Colonic mucosa (tissue), 4 donors: ENCODE data around the gene FOXB2. TPM values are rescaled to one million over a fixed set of nuclear protein-coding genes. Genes with fewer than 3 reads are reported as not detected.

Source experiments
- DNase-seq: peaks from one replicate; pipeline ENCODE4 v3.0.0-alpha.2; 2020
- H3K27ac ChIP-seq: fragments of 200-600 bp; one replicate; pipeline ENCODE4 v1.8.0; 2021
- H3K27me3 ChIP-seq: fragments of 200-600 bp; one replicate; pipeline ENCODE4 v1.8.0; 2021
- H3K36me3 ChIP-seq: fragments of 200-600 bp; one replicate; pipeline ENCODE4 v1.8.0; 2021
- H3K4me1 ChIP-seq: fragments of 200-600 bp; one replicate; pipeline ENCODE4 v1.8.0; 2021; ENCODE audit warnings: mild to moderate bottlenecking
- H3K4me3 ChIP-seq: fragments of 200-600 bp; one replicate; pipeline ENCODE4 v1.8.0; 2021
- H3K9ac ChIP-seq, 2 donors: one replicate each; pipeline ENCODE4 v1.7.0; 2013; ENCODE audit warnings: control low read depth in 2 of 2, low read depth in 2 of 2, low read length in 2 of 2
- H3K9me3 ChIP-seq: fragments of 200-600 bp; one replicate; pipeline ENCODE4 v1.8.0; 2021
- CTCF ChIP-seq: fragments of 200-600 bp; IDR thresholded peaks from one replicate; pipeline ENCODE4 v1.8.0; 2022; ENCODE audit warnings: antibody characterized with exemption, mild to moderate bottlenecking
- intact Hi-C: fragments of 100-400 bp; cut with DNase I; formaldehyde crosslinking; loops from one replicate; pipeline ENCODE4 v1.14.1; 2022
- total RNA-seq, 2 donors: library from RNA; stranded (reverse); fragmentation: NEBNext Ultra II Directional in 1 of 2; extraction: Animal tissue kit (Norgen Biotek cat#: 25700) in 1 of 2; gene quantifications; one replicate each; pipeline ENCODE4 v1.2.1, GENCODE V29; 2021
- donor health status: healthy.
- donor health status: DM: no; HTN: no; CAD: no.
- donor health status: DM: no; HTN: no; CAD: no.

The FOXB2 gene
- total RNA-seq, 2 donors from 2014 or later, result not detected

- no peak for DNase-seq
- H3K36me3 ChIP-seq, result no peaks in the 10 kb centered on the region
- H3K9me3 ChIP-seq, result no peaks in the 10 kb centered on the region
- TF ChIP-seq CTCF, result no peak
- intact Hi-C loops, result no loop called here
- peaks cover 4% of the 10 kb centered on the region for H3K4me1 ChIP-seq
- no peak overlapping the region for H3K27ac ChIP-seq
- no peak overlapping the region for H3K9ac ChIP-seq
- H3K27me3 ChIP-seq, result peaks cover 96% of the 10 kb centered on the region
- H3K4me3 ChIP-seq, result no peak overlapping the region
Observed at GRCh38 chr9:77016526-77017504, 2.6 kb upstream of the FOXB2 start.

- Histone ChIP-seq H3K36me3 (no peaks in the 10 kb centered on the region), H3K27me3 (peaks cover 96% of the 10 kb centered on the region), H3K4me1 (peaks cover under 1% of the 10 kb centered on the region), H3K9me3 (no peaks in the 10 kb centered on the region), H3K9ac (no peak overlapping the region), H3K4me3 (no peak overlapping the region), H3K27ac (no peak overlapping the region)
- no peak for TF ChIP-seq CTCF
- no peak for DNase-seq
- intact Hi-C loops, result no loop called here
Observed at GRCh38 chr9:77017505-77017894, 2.0 kb upstream of the FOXB2 start.

- no peak overlapping the region for H3K27ac ChIP-seq
- no peaks in the 10 kb centered on the region for H3K9me3 ChIP-seq
- intact Hi-C loops, result no loop called here
- no peak overlapping the region for H3K9ac ChIP-seq
- TF ChIP-seq CTCF, result no peak
- H3K27me3 ChIP-seq, result peaks cover 96% of the 10 kb centered on the region
- no peak overlapping the region for H3K4me3 ChIP-seq
- H3K36me3 ChIP-seq, result no peaks in the 10 kb centered on the region
- no peak for DNase-seq
- H3K4me1 ChIP-seq, result no peaks in the 10 kb centered on the region
Observed at GRCh38 chr9:77018058-77018968, 1.1 kb upstream of the FOXB2 start.

GRCh38 chr9:77018969-77019235 lies 553 bp upstream of the FOXB2 start:
- no peak for DNase-seq
- intact Hi-C loops, result no loop called here
- H3K4me3 ChIP-seq, result no peak overlapping the region

More at GRCh38 chr9:77018969-77019235, 553 bp upstream of the FOXB2 start:
- no peaks in the 10 kb centered on the region for H3K36me3 ChIP-seq
- H3K9ac ChIP-seq, result no peak overlapping the region
- H3K27ac ChIP-seq, result no peak overlapping the region
- no peak for TF ChIP-seq CTCF
- H3K27me3 ChIP-seq, result peaks cover 96% of the 10 kb centered on the region
- H3K9me3 ChIP-seq, result no peaks in the 10 kb centered on the region
- H3K4me1 ChIP-seq, result no peaks in the 10 kb centered on the region
